HG03571 (cell line): ENCODE results near the gene C1QL2.

Experiments
- ATAC-seq: cut with Tn5 transposase; IDR thresholded peaks from one replicate; pipeline ENCODE4 v1.9.1; 2021; ENCODE audit not compliant: unreplicated experiment

The C1QL2 gene

DNA sequence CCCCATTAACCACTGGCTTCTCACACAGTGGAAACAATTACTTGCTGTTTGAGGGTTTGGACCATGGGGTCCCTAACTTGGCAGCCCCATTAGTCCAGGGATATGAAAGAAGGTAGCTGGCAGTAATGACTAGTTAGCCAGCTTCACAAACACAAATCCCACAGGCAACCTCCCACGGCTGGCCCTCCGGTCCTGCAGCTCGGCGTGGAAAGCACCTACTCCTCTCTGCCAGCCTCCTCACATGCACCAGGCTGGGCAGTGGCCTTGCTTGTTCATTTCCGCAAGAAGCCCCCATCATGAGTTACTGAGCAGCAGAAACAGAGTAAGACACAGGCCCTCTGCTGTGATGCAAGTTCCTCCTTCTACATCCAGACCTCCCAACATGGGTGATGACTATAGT lies 13.7 kb downstream of the C1QL2 start:
- ATAC-seq = no peak

DNA sequence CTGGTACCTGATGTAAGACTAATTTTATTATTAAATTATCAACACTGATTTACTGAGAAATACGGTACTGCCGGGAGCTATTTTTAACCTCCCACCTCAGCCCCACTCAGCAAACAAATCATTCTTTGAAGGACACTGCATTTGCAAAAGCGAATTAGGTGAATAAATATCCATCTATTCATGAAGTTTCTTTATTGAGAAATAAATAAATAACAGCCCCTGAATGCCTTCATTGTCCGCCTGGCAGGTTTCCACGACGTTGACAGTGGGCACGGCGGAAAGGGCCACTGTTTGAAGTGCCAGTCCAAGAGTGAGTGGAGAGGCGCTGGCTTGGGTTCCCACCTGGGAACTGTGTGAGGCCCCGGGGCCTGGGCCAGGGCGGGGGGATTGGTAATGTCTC lies 15.7 kb downstream of the C1QL2 start:
- ATAC-seq = no peak

DNA sequence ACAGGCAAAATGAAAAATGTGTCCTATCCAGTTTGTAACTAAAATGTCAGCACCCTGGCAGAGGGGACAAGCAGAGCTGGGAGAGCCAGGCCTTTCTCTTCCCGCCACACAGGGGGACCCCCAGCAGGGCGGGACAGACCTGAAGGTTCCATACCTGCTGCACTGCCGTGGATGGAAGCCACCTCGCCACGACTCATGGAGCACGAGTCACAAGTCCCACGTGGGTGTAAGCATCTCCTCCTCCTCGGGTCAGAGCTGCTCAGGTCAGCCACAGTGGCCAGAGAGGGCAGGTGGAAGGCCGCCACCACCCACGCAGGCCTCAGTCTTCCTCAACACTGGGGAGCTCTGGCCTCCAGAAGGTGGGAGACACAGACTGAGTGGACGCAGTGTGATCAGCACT lies 21.0 kb downstream of the C1QL2 start:
- no peak for ATAC-seq

DNA sequence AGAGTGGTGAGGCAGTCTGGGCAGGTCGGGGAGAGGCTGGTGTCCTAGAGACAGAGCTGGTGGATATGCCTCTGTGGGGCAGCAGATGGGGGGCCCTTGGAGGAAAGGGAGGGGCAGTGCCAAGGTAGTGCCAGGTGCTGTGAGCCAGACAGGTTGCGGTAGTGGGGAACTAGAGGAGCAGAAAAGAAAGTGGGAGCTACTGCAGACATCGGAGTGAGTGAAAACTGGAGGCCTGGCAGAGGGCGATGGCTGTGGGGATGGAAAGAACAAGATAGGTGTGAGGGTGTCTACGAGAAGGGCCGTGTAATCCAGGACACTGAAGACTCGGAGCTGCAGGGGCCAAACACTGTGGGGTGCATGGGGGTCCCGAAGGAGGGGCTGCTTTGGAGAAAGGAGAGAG lies 21.7 kb downstream of the C1QL2 start:
- ATAC-seq = no peak

DNA sequence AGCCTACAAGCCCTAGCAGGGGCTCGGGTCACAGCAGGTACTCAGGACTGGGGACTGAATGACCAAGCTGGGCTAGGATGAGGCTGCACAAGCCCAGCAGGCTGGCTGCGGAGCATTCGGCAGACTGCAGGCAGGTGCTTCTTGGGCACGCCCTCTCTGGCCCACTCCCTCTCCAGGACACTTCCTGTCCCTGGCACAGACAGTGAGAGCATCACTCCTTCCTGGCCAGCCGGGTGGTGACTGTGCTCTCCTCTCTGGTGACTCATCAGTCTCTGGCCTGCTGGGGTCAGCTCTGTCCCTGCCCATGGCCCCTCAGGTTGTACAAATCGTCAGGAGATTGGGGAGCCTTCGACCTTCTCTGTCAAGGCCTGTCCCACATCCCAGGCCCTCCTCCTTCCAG lies 22.5 kb downstream of the C1QL2 start:
- ATAC-seq = no peak

DNA sequence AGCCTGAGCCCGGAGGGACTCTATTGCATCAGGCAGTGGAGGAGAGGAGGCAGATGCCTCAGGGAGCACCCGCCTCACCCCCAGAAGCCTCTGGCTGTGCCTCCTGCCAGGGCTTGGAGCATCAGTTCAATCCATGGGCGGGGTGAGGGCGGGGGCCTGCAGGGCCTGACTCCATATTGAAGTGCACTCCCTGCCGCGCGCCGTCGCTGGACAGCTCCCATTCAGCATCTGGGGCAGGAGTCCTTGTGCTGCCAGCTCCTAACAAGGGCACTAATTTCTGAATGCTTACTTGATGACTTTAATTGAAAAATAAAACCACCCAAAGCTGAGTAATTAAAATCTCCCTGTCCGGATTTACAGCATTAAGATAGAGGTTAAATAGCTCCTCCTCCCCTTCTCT lies 23.8 kb downstream of the C1QL2 start:
- ATAC-seq = no peak

DNA sequence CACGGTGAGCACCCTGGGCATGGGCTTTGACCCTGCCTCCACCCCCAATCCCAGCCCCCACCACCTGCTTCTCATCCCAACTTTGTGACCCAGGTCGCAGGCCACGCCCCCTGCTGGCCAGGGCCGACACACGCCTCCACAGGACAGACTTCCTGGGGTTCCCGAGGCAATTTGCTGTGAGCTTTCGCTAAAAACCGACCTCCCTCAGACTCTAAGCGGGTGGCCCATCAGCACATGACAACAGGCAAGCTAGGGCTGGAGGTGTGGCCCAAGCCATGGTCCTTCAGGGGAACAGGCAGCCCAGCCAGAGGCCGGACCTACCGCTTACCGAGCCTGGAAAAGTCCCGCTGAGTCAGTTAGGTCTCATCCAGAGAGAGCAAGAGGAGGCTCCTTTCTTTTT lies 31.9 kb downstream of the C1QL2 start:
- ATAC-seq = no peak

DNA sequence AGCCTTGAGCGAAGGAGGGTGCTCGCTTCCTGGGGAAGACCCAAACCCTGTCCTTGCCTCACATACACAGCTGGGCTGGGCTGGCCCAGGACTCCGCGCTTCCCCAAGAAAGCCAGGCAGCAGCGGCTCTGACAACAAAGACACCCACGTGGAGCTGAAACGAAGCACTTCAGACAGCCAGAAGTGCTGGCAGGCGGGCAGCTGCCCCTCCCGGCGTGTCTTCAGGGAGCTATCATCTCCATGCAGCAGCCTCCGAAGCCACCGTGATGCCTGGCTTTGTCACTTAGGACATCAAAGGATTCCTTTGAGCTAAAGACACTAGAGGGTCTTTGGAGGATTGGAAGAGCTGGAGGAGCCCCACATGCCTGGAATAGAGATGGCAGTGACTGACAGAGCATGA lies 35.2 kb downstream of the C1QL2 start:
- no peak for ATAC-seq

DNA sequence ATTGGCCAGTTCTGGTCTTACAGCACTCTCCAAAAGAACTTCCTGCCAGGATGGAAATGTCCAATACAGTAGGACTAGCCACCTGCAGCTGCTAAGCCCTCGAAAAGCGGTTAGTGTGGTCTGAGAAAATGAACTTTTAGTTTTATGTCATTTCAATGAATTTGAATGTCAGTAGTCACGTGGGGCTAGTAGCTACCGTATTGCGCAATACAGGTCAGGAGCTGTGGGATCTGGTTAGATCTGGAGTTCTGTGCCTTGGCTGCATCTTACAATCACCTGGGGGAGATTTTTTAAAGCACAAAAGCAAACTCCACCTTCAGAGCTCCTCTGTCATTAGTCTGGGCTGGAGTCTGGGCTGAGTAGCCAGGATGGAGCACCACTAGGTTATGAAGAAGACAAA lies 35.9 kb downstream of the C1QL2 start:
- no peak for ATAC-seq

DNA sequence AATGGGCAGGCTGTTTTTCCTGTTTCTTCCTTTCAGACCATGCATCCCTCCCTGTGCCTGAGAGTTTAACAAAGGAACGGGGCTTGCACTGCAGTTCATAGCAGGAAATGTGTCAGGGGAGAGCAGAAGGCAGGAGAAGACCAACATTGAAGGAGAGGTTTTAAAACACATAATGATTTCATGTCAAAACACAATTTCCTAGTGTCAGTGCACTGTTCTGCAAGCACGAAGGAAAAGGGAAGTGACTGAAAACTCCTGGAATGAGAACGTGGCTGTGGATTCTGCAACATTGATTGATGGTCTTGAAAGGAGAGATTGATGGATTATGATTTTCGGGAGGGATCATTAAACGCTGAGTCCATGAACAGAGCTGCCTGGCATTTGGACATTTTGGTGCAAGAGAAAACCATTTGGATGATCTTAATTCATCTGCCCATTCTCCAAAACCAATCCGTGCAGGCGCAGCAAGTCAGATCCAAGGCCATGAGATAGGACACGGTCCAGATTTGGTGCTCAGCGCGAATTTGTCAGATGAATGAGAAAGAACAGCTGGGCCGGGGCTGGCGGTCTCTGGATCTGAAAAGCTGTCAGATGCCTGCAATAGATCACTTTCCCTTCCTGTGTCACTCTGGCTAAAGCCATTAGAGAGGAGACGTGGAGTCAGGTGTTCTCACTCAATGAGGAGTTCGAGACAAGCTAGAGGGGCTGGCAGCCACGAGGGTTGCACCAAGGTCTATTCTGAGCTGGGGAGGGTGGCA lies 38.4 kb downstream of the C1QL2 start:
- ATAC-seq = no peak

DNA sequence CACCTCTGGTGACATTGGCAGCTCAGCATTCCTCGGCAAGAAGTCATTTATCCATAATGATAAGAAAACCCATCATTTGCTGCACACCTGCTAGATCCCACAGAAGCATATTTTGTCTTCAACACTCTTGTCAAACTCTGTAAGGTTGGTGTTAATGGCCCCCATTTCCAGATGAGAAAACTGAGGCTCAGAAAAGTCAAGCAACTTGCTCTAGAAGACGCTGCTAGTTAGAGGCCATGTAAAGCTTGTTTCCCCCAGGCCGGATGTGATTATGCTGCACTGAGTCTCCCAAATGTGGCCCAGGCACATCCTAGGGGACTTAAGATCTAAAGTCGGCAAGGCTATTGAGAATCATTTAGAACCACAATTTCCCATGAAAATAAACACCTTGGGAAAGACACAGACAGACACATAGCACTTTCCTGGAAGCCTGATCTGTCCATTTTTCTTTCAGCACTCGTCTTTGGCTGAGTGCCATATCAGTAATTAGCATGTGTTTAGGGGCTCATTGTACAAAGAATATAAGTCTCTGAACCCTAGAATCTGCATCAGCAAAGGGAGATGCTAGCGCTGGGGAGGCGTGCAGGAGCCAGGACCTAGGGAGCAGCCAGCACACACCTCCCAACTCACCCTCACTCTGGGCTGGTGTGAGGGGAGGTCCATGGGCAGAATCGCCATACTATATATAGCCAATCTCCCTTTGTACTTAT lies 39.3 kb downstream of the C1QL2 start:
- no peak for ATAC-seq

DNA sequence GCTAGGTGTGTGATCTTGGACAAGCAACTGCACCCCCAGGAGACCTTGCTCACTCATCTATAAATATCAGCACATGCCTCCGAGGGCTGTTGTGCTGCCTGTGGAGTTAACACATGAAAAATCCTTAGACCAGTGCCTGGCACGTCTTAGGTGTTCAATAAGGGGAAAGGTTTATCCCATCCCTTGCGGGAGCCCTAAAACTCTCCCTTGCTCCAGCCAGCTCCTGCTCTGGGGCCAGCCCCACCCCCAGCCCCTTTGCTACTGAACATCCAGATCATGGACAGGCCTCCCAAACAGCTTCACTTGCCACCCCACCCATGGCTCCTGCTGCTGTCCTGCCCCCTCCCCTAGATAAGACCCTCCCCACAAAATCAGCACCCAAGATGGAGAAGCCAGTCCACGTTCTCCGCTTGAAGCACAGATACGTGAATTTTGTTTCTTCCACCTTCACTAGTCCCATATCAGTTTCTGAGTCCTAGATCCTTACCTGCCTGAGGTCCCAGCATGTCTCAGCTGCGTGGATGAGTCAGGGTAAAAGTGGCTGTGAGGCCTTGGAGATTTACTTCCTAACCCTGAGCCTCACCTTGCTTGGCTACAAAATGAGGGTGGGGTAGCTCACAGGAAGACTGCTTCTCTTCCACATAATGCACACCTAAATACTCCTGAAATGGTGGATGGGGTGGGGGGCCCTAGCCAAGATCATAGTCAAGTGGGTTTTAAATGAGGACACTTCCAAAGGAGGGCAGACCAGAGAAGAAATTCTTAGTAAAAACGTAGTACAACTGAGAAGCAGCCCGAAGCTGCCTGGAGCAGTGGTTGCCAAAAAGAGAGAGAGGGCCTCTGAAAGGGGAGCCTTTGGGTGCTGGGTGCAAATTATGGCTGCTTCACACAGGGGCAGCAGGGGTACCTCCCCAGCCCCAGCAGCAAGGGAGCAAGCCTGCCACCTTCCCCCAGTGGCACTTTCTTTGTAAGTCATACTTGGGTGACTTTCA lies 40.4 kb downstream of the C1QL2 start:
- ATAC-seq = no peak

DNA sequence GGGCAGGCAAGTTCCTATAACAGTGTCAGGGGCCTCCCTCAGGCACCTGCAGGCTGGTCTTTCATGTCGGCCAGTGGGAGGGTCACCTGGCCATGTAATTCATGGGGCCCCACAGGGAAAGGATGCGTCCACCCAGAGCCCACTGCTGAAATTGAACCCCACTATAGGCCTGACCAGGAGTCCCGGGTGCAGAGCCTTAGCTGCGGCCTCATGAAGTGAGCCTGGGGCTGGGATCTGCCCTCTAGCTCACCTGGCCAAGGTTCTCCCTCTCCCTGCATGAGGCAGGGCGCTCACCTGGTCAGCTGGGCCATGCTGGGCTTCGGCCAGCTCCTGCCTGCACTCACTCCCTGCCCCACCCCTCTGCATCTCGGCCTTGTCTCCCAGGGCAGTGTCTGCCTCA lies 41.1 kb downstream of the C1QL2 start:
- ATAC-seq = no peak

DNA sequence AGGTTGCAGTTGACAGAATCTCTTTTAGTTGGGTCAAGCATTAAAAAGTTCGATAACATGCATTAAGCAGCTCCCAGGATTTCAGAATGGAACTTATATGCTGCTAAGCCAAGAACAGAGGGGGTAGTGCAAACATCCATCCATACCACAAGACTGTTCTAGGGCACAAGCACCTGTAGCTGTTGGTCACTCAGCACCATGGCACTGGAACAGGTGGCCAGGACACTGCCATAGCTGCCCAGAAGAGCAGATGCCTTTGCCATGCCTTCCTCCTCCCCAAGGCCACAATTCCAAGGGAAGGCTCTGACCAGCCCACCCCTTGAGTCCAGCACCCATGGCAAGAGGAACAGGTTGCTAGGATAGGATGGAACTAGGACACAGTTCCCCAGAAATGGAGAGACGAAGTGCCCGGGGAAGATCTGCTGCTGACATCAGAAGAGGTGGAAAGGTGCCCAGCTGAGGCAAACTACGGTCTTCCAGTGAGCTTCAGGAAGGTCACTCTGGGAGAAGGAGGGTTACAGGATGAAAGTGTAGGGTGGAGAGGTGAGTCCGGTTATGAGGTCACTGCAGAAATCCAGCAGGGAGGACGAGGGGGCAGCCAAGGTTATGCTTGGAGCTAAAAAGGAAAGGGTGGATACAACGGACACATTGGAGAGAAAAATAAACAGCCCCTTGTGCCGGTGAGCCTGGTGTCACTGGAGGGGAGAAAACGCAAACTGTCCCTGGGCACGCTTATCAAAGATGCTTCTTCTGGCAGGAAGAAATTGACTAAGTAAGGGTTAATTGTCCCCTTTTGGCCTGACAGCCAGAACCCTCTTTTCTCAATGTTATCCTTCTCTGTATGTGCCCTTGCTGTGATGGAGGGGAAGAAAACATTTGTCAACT lies 41.9 kb downstream of the C1QL2 start:
- ATAC-seq = no peak

DNA sequence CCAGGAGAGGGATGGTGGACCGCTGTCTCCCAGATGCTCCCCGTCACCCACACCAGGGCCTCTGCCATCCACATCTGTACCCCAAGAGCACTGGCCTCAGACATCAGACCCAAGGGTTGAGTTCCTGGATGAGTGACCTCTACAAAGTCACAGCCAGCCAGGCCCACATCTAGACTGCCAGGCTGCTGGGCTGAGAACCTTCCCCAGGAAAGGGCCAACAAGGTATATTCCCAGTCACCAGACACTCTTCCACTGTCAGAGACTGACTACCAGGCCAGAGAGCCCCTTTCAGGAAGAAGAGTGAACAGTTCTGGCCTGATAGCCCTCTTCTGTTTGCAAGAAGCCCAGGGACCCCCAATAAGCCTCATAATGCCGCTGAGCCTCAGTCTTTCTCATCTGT lies 44.3 kb downstream of the C1QL2 start:
- no peak for ATAC-seq

DNA sequence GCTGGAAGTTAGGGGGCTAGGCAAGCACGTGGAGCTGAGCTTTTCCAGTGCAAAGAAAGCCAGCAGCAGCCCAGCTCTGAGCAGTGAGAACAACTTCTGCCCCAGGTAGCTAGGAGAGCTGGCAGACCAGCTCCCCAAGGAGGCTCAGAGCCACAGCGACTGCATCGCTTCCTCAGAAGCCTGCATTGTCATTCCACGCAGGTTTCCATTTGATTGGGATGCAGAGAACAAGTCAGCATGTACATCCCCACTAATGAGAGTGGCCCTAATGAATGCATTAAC lies 45.1 kb downstream of the C1QL2 start:
- no peak for ATAC-seq

DNA sequence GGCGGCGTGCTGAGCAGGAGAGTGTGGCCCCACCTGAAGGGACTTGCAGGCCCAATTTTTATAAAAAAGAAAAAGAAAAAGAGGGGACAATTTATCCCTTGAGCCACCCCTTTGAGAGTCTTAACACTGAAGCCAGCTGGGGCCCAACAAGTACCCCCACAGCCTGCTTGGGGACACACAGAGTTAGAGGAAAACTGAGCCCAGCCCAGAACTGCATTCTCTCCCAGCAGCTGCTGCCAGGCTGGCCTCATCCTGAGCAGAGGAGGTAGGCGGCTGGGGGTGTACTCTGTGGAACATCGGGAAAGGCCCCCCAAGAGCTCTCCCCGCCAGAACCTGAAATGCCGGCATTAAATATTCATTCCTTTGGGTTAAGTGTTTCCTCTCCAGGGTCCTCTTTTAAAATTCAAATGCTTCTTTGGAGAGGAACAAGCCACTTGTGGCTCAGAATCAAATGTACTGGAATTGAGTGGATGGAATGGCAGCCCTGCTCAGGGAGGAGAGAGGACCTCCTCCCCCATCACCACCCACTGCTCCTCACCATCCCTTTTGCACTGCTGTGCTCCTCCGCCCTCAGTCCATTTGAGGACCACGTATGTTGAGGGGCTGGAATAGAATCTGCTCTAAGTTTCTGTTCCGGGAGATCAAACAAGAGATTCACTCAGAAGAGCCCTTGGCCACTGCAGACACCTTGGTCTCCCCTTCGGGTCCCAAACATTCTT lies 45.6 kb downstream of the C1QL2 start:
- no peak for ATAC-seq

DNA sequence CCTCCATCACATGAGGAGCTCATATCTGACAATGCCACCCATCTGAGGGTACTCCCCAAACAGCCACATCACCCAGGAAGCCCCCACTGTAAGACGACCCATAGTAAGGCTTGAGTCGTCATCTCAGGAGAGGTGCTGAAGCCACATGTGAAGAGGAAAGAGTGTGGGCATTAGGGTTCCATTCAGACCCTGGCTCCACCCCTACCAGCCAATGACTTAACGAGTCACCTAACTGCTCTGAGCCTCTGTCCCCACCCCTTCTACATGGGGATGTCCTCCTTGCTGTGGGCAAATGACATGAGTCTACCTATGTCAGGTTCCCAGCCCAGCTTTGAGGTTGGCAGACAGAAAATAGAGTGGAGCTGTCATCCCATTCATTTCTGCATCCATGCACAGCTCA lies 46.3 kb downstream of the C1QL2 start:
- ATAC-seq = no peak

DNA sequence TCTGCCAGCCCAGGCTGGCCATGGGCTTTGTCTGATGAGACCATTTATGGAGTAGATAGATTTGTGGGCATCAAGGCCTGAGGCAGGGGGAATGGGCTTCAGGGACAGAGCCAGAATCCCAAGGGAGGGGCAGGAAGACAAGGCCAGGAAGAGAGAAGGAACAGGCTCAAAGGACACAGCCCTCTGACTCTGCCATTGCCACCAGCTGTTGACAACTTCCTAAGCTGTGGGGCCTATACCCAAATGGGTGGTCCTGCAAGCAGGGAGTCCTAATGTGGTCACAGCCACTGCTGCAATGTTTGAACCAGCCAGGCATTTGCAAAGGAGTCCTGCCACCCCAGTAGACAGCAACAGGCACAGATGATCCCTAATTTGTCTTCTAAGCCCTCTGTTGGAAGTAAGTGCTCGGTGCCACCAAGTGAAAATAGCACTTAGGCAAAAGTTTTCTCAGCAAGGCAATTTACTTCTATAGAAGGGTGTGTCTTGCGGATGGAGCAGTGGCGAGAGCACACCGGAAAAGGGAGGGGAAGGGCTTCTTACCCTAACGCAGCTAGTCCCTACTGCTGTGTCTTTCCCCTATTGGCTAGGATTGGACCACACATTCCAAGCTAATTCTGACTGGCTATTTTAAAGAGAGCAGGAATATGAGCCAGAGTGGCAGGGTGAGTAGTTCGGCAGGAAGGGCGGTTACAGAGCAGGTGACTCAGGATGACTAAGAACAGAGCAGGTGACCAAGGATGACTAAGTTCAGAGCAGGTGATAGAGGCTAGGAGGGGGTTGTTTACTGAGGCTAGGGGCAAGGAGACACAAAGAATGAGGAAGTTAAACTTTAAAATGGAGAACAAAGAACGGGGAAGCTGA lies 47.2 kb downstream of the C1QL2 start:
- ATAC-seq = no peak
